ENCODE results near the gene PRDX2.
A peak's percentile ranks its signal among the peaks of the same experiment; 100 is the strongest.

PRDX2 gene

DNA sequence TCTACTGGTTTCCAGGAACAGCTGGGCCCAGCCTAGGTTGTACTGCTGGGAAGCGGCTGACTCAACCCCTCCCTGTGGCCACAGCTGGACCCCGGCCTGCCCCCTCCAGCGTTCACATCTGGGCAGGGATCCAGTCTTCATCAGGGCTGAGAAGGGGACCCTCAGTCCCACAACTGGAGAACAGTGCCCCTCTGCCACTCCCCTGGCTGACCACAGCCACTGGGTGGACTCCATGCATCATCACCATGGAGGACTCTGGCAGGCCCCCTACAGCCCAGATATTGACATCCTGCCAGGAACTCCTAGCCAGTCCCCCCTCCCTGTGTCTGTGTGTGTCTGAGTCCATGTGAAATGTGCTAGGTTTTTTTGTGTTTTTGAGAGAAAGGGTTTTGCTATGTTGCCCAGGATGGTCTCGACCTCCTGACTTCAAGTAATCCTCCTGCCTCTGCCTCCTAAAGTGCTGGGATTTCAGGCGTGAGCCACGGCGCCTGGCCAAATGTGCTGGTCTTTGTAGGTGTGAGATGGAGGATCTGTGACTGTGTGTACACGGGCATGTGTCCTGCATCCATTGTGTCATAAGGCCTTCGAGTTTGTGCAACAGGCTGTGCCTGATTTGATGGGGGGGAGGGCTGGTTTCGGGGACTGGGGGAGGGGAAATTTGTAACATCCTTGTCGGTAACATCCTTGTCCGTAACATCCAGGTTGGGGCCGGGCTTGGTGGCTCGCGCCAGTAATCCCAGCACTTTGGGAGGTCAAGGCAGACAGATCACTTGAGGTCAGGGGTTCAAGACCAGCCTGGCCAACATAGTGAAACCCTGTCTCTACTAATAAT, 22.2 kb downstream of the PRDX2 start:
- no peak for DNase-seq (ENCODE audit: low read depth in 2 of 2)

GRCh38 chr19:12778905-12779161, 22.8 kb downstream of the PRDX2 start:
- DNase-seq (ENCODE audit: low read depth in 2 of 2), result no peak

DNA sequence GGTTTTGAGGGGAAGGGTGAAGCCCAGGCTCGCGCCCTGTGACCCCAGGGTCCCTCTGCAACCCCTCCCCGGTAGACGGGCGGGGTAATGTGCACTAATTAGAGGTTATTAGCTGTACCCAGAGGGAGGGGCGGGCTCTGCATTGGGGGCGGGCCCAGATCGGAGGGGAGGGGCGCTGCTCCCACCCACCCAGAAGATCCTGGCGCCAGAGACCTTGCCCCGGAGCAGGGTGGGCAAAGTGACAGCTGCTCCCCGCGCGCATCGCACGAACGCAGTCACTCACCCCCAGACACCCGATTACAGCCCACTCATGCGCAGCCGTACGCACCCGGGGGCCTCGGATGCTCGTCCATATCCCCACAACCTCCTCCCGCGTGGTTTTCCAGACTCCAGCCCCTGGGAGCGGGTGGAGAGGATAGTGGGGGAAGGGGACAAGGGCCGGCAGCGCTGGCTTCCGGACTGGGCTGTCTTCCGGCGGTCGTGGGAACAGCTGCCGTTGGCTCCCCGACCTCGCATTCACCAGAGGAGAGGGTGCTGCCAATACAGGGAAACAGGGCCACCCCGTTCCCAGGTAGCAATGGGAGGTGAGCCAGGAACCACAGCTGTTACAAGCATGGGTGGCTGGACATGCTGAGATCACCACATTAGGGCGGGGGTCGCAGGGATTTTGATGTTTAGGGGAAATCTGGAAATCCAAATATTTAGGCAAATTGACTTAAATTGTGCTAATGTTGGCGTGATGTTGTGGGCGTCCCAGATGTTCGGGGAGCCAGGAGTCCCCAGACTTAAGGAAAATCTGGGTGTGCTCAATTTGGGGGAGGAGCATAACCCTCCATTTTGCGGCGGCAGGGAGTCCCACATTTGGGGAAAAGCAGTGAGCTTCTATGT, 23.3 kb downstream of the PRDX2 start:
- peak in 1 of 2 experiments; percentile 33 for DNase-seq (ENCODE audit: low read depth in 2 of 2)

DNA sequence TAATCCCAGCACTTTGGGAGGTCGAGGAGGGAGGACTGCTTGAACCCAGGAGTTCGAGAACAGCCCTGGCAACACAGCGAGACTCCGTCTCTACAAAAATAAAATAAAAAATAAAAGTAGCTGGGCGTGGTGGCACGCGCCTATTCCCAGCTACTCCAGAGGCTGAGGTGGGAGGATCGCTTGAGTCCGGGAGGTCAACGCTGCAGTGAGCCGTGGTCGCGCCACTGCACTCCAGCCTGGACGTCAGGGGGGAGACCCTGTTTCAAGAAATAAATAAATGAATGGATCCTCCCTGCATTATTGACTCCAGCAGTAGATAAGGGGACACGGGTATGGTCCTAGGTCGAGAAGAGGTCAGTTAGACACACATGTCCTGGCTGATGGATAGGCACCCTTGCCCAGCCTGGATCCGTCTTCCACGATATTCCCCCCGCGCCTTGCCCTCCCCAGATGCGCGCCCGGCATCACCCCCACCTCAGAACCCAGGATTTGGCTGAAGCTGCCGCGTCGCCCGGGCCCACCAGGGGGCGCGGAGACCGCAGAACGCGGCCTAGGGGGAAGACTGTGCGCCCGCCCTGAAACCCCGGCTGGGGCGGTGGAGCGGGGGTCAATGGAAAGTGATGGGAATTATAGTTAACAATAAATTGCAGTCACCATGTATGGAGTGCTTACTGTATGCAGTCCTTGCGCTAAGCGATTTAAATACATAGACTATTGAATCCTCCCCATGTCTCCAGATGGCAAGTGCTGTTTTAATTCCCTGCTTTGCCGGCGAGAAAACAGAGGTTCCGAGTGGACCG, 24.2 kb downstream of the PRDX2 start:
- DNase-seq (ENCODE audit: low read depth in 2 of 2), result peak; percentile 60 to 81

GRCh38 chr19:12774588-12775555, 26.7 kb downstream of the PRDX2 start, which contains the start of gene HOOK2:
Gene HOOK2 (minus strand): TSS chr19:12775552. CDS start chr19:12775449, 103 bp downstream.
- no peak for DNase-seq (ENCODE audit: low read depth in 2 of 2)

DNA sequence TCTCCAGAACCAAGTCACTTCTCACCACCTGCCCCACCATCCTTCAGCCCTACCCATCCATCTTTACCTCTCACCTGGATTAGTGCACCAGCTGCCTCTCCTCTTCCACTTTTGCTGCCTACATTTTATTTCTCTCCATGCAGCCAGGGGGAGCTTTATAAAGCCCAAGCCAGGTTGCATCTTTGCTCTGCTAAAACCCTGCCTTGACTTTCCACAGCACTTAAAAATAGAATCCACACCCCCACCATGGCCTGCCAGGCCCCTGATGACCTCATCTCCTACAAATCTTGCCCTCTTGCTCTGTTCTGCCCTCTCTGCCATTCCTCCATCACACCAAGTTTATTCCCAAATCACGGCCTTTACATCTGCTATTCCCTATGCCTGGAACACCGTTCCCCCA, 28.0 kb downstream of the PRDX2 start:
- no peak for DNase-seq (ENCODE audit: low read depth in 2 of 2)

DNA sequence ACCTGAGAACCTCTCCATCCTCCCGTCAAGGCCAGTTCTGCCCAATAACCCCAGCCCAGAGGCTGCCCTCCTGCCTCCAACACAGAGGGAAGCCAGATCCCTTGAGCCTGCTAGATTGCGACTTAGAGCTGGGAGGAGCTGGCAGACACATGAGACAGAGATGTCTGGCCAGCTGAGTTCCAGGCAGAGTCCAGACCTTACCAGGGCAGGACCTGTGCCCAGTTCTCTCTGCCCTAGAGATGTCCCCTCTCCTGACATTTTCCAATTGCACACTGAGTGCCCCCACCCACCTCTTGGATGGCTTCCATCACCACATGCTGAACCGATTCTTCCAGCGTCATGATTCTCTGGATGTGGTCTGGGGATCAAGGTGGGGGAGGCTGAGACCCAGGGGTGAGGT, 29.3 kb downstream of the PRDX2 start:
- no peak for DNase-seq (ENCODE audit: low read depth in 2 of 2)

DNA sequence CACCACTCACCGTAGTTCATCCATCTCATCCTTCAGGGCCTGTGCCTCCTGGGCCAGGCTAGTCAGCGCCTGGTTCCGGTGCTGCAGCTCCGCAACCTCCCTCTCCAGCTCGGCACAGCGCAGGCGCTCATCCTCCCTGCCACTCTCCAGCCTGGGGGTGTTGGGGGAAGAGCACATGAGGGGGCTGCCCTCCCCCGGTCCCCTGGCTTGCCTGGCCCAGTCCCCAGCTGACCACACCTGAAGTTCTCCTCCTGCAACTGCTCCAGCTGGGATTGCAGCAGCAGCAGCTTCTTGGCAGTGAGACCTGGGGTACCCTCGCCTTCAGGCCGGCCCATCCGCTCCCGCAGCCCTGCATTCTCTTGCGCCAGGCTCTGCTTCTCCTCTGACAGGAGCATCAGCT, 30.7 kb downstream of the PRDX2 start:
- DNase-seq (ENCODE audit: low read depth in 2 of 2), result no peak

DNA sequence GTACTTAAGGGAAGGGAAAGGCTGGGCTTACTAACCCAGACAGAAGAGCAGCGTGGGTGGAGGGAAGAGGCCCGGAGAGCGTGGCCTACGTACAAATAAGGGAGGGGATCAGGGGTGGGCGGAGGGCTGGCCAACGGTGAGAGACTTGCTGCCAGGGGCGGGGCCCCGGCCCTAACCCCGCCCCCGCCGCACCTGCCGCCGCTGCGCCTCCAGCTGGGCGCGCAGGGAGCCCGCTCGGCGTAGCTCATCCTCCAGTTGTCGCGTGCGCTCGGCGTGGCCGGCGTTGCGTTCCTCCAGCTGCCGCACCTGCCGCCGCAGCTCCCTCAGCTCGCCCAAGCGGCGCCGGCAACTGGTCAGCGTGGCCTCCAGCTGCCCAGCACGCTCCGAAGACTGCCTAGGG, 31.9 kb downstream of the PRDX2 start:
- DNase-seq (ENCODE audit: low read depth in 2 of 2), result peak in 1 of 2 experiments; percentile 51

GRCh38 chr19:12767666-12768065, 33.9 kb downstream of the PRDX2 start:
- DNase-seq (ENCODE audit: low read depth in 2 of 2), result no peak

GRCh38 chr19:12767150-12767549, 34.5 kb downstream of the PRDX2 start:
- no peak for DNase-seq (ENCODE audit: low read depth in 2 of 2)

DNA sequence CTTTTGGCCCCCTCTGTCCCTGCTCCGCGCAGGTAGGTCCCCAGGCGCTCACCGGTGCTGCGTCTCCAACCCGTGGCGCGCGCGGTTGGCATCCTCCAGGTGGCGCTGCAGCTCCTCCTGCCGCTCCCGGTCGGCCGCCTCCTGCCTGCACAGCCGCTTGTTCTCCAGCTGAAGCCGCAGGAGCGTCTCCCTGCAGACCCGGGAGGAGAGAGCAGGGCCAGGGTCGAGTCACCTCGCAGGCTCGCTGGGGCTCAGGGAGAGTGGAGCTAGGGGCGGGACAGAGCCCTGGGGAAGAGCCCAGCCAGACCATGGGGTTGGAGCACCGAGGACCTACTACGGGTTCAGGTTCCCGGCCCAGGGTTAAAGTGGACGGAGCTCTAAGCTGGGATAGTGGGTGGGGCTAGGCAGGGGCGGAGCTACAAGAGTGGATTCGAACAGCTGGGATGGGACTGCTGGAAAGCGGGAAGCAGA, 35.5 kb downstream of the PRDX2 start:
- DNase-seq (ENCODE audit: low read depth in 2 of 2), result peak; percentile 56 to 69

DNA sequence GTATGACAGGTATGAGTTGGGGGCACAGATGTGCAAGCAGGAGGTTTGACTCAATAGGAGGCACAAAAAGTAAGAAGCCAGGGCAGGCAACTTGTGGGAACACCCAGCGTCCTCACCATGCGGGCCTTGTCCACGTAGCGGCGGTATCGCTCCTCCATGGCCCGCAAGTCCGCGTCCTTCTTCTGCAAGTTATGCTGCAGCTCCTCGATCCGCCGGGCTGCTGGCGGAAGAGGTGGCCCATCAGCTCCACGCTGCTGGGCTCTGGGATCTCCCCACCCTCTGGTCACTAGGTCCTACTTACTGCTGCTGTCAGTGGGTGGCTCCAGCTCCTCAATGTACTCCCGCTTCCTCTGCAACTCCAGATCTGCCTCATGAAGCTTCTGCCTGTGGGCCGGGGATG, 36.9 kb downstream of the PRDX2 start:
- no peak for DNase-seq (ENCODE audit: low read depth in 2 of 2)

GRCh38 chr19:12763100-12763499, 38.5 kb downstream of the PRDX2 start:
- DNase-seq (ENCODE audit: low read depth in 2 of 2), result no peak

- DNase-seq (ENCODE audit: low read depth in 2 of 2), result no peak
Observed at GRCh38 chr19:12759686-12760085, 41.9 kb downstream of the PRDX2 start.

GRCh38 chr19:12757544-12758274, 43.9 kb downstream of the PRDX2 start:
- DNase-seq (ENCODE audit: low read depth in 2 of 2), result peak; percentile 27 to 58

GRCh38 chr19:12756150-12756883, 45.3 kb downstream of the PRDX2 start:
- no peak for DNase-seq (ENCODE audit: low read depth in 2 of 2)

DNA sequence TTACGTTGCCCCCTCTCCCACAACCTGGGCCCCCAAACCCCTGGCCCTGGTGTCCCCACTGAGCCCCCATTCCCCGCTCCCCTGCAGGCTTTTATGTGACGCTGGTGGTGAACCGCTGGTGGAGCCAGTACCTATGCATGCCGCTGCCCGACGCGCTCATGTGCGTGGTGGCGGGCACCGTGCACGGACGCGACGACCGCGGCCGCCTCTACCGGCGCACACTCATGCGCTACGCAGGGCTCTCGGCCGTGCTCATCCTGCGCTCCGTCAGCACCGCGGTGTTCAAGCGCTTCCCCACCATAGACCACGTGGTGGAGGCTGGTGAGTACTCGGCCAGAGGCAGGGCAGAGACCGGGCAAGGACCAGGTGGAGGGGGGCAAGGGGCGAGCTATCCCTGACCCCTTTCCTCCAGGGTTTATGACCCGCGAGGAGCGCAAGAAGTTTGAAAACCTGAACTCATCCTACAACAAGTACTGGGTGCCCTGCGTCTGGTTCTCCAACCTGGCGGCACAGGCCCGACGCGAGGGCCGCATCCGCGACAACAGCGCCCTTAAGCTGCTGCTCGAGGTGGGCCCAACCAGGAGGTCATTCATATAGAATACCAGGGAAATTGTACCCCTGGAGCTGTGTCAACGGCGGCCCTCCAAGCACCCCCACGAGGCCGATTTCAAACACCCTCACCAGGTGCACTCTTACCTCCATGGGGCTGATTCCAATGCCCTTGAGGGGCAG, 47.0 kb downstream of the PRDX2 start:
- DNase-seq (ENCODE audit: low read depth in 2 of 2), result no peak

Data from stimulated activated CD4-positive, alpha-beta T cell treated with anti-CD3 and anti-CD28 coated beads, Interleukin-12 subunit alpha, Interleukin-12 subunit beta, amount 100 ng/mL, for 24 hours (primary cell).